ENCODE measurements around the gene ADAMTS17.

ADAMTS17 gene

GRCh38 chr15:100129677-100130076, 212.1 kb downstream of the ADAMTS17 start:
- DNase-seq (ENCODE audit: low read depth) = no peak
- H3K4me3 ChIP-seq (replicated peaks; ENCODE audit: low read depth, low read length) = no peak overlapping the region
- peak; percentile 16 for TF ChIP-seq CTCF (IDR thresholded peaks at IDR 0.05; ENCODE audit: low read length, missing control alignments)

- no peak for TF ChIP-seq CTCF (IDR thresholded peaks at IDR 0.05; ENCODE audit: low read length, missing control alignments)
- no peak overlapping the region for H3K4me3 ChIP-seq (replicated peaks; ENCODE audit: low read depth, low read length)
- peak; percentile 79 for DNase-seq (ENCODE audit: low read depth)
These were observed 216.2 kb downstream of the ADAMTS17 start for GRCh38 chr15:100125401-100126191.

DNA sequence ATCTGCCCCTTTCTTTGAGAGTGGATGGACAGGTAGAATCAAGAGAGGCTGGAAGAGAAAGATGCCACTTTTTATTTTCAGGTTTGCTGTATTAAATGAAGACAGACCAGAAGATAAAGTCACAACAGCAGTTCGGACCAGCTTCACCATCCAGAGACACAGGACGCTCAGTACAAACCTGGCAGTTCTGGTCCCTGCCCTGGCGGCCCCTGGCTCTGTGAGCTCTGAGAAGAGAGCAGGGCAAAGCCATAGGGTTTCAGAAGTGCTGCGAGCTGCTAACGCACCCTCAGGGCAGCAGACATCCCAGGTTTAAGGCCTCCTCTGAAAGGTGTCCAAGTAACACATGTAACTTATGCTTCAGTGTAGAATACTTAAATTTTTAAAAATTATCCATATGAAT, 216.8 kb downstream of the ADAMTS17 start:
- no peak for DNase-seq (ENCODE audit: low read depth)
- H3K4me3 ChIP-seq (replicated peaks; ENCODE audit: low read depth, low read length) = no peak overlapping the region
- no peak for TF ChIP-seq CTCF (IDR thresholded peaks at IDR 0.05; ENCODE audit: low read length, missing control alignments)

- no peak overlapping the region for H3K4me3 ChIP-seq (replicated peaks; ENCODE audit: low read depth, low read length)
- DNase-seq (ENCODE audit: low read depth) = no peak
- TF ChIP-seq CTCF (IDR thresholded peaks at IDR 0.05; ENCODE audit: low read length, missing control alignments) = no peak
These were observed 217.4 kb downstream of the ADAMTS17 start for GRCh38 chr15:100124361-100124760.

DNA sequence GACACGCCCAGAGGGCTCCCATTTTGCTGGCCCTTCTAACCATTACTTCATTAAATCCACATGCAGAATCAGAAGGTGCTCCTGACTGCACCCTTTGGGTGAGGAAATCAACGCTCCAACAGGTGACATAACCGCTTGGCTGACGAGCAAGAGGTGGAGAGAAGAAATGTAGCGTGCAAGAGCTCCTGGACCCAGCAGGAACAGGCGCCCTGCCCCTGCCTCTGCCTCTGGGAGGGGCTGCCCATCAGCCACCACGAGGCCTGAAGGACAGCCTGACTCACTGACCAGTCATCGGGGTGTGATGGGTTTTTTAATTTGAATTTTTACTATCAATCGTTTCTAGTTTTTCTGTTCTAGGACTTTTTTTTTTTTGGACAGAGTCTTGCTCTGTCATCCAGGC, 218.2 kb downstream of the ADAMTS17 start:
- no peak overlapping the region for H3K4me3 ChIP-seq (replicated peaks; ENCODE audit: low read depth, low read length)
- no peak for DNase-seq (ENCODE audit: low read depth)
- no peak for TF ChIP-seq CTCF (IDR thresholded peaks at IDR 0.05; ENCODE audit: low read length, missing control alignments)

GRCh38 chr15:100121285-100121684, 220.5 kb downstream of the ADAMTS17 start:
- H3K4me3 ChIP-seq (replicated peaks; ENCODE audit: low read depth, low read length) = no peak overlapping the region
- no peak for DNase-seq (ENCODE audit: low read depth)
- no peak for TF ChIP-seq CTCF (IDR thresholded peaks at IDR 0.05; ENCODE audit: low read length, missing control alignments)

- H3K4me3 ChIP-seq (replicated peaks; ENCODE audit: low read depth, low read length) = no peak overlapping the region
- no peak for TF ChIP-seq CTCF (IDR thresholded peaks at IDR 0.05; ENCODE audit: low read length, missing control alignments)
- no peak for DNase-seq (ENCODE audit: low read depth)
These were observed 221.7 kb downstream of the ADAMTS17 start for GRCh38 chr15:100120111-100120510.
